SK-N-MC (cell line): ENCODE results near the gene MED25.

ENCODE experiments used
- EZH2 ChIP-seq: fragments of 200-600 bp; sonication (generic); IDR thresholded peaks from one replicate; pipeline ENCODE4 v1.6.1; 2017; ENCODE audit warnings: antibody characterized with exemption
- POLR2AphosphoS5 ChIP-seq: IDR thresholded peaks from 2 replicates; pipeline ENCODE4 v1.6.1; 2012; ENCODE audit warnings: mild to moderate bottlenecking, low read depth, low read length, borderline replicate concordance

DNA sequence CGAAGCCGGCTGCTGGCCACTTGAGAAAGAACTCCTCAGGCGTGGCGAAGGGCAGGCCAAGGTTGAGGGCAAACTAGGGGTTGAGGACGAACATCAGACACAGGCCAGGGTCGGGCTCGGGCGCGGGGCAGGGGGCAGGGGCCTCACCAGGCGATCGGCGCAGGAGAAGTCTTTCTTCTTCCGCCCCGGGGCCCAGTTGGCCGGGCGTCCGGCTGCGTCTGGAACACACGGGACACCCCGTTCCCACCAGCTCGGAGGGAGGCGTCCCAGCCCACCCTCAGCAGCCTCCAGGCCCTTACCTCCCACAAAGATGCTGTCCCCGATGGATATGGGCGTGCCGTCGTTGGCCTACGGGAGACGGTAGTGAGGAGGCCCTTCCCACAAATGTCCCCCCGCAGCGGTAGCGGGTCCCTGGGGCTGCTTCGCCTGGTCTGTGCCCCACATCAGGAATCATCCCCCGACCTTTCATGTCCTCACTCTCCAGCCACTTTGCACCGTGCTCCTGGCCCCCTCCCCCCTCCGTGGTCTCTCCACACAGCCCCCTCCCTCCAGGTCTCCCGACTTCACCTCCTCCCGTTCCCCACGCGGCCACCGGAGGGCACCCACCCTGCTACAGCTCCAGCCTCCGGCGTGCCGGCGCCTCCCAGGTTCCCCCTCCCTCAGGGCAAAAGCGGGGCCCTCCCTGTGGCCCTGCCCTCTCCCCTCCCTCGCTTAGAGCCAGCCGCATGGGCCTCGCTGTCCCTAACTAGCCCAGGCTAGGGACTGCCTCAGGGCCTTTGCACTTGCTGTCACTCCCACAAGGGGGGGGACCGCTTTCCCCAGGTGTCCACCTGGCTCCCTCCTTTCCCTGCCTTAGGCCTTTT, 44.5 kb downstream of the MED25 start:
- TF ChIP-seq POLR2AphosphoS5, result no peak
- TF ChIP-seq EZH2, result no peak
